Esophagus muscularis mucosa (tissue), 4 donors: ENCODE results near the gene C2CD3. TPM values are rescaled to one million over a fixed set of nuclear protein-coding genes. Genes with fewer than 3 reads are reported as not detected.

Experiments
- DNase-seq: peaks from one replicate; pipeline ENCODE4 v3.0.0-alpha.2; 2017; ENCODE audit errors: extremely low spot score
- H3K27ac ChIP-seq, 4 donors: fragments of 200-600 bp; sonication (generic); replicated peaks in 1 of 4; 1 replicate in 3 of 4; 2 replicates in 1 of 4; pipeline ENCODE4 v1.5.1; 2016 to 2019; ENCODE audit warnings: mild to moderate bottlenecking in 1 of 4
- H3K27me3 ChIP-seq, 4 donors: fragments of 200-600 bp; sonication (generic); one replicate each; pipeline versions ENCODE4 v1.5.1 to v1.6.0; 2016 to 2019
- H3K36me3 ChIP-seq, 4 donors: fragments of 200-600 bp; sonication (generic); one replicate each; pipeline ENCODE4 v1.5.1; 2016 to 2019
- H3K4me1 ChIP-seq, 4 donors: fragments of 200-600 bp; sonication (generic); one replicate each; pipeline ENCODE4 v1.5.1; 2016 to 2019
- H3K4me3 ChIP-seq, 4 donors: fragments of 200-600 bp; sonication (generic); 1 replicate in 2 of 4; 2 replicates in 2 of 4; pipeline ENCODE4 v1.5.1; 2016 to 2019; ENCODE audit warnings: mild to moderate bottlenecking in 4 of 4, moderate library complexity in 1 of 4
- H3K9me3 ChIP-seq, 4 donors: fragments of 200-600 bp; sonication (generic); 1 replicate in 3 of 4; 2 replicates in 1 of 4; pipeline ENCODE4 v1.5.1; 2016 to 2019
- EP300 ChIP-seq: sonication (generic); formaldehyde crosslinking; IDR thresholded peaks from one replicate; pipeline ENCODE4 v1.6.1; 2017; ENCODE audit warnings: antibody characterized with exemption
- POLR2A ChIP-seq: fragments of 450-650 bp; IDR thresholded peaks from one replicate; pipeline ENCODE4 v1.6.1; 2017; ENCODE audit warnings: antibody characterized with exemption, moderate library complexity, mild to moderate bottlenecking, low read depth
- POLR2AphosphoS5 ChIP-seq, 2 donors: sonication (generic); formaldehyde crosslinking; IDR thresholded peaks; one replicate each; pipeline ENCODE4 v1.6.1; 2017; ENCODE audit warnings: antibody characterized with exemption in 2 of 2
- WGBS: methylation state at CpG from one replicate; pipeline ENCODE4 v1.1.5; 2018; 5-methylcytosine and 5-hydroxymethylcytosine counted together
- intact Hi-C: fragments of 100-400 bp; cut with DNase I; formaldehyde crosslinking; loops from one replicate; pipeline ENCODE4 v1.15.1; 2023
- total RNA-seq, 4 donors: library from RNA; depleted of rRNA; stranded (reverse); fragments of >200 nt; gene quantifications; one replicate each; pipeline versions ENCODE4 v1.1.0 to v1.2.1, GENCODE V29; 2016
- TF ChIP-seq, protein P1 (sequence below), 3 experiments: fragments of 200-600 bp in 2 of 3; fragments of 450-650 bp in 1 of 3; sonication (generic) in 2 of 3; IDR thresholded peaks; one replicate each; pipeline ENCODE4 v1.5.1; 2017 to 2019; ENCODE audit warnings: antibody characterized with exemption in 3 of 3, mild to moderate bottlenecking in 2 of 3, moderate library complexity in 1 of 3

The C2CD3 gene
- total RNA-seq, 4 donors from 2014 or later, result 17.9 to 31.5 (median 22.4) TPM

DNA sequence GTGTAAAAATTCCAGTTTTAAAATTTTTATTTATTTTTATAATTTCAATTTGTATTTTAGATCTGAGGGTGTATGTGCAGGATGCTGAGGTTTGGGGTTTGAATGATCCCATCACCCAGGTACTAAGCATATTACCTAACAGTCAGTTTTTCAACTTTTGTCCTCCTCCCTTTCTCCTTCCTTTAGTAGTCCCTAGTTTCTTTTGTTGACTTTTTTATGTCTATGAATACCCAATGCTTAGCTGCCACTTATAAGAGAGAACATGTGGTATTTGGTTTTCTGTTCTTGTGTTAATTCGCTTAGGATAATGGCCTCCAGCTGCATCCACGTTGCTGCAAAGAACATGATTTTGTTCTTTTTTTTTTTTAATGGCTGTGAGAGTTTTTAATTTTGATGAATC lies 126.3 kb downstream of the C2CD3 start:
- Histone ChIP-seq H3K4me3 (no peak overlapping the region), H3K9me3 (no peaks in the 10 kb centered on the region), H3K27ac (no peak overlapping the region), H3K4me1 (no peaks in the 10 kb centered on the region), H3K36me3 (peaks cover 23 to 79% (median 58%) of the 10 kb centered on the region in 4 donors), H3K27me3 (no peaks in the 10 kb centered on the region)
- intact Hi-C loops, result no loop called here
- WGBS, result 88% methylated on average over 2 of the region's 2 CpGs
- no peak for TF ChIP-seq POLR2A
- no peak for TF ChIP-seq POLR2AphosphoS5 (IDR thresholded peaks at IDR 0.05)
- TF ChIP-seq, protein P1, sequence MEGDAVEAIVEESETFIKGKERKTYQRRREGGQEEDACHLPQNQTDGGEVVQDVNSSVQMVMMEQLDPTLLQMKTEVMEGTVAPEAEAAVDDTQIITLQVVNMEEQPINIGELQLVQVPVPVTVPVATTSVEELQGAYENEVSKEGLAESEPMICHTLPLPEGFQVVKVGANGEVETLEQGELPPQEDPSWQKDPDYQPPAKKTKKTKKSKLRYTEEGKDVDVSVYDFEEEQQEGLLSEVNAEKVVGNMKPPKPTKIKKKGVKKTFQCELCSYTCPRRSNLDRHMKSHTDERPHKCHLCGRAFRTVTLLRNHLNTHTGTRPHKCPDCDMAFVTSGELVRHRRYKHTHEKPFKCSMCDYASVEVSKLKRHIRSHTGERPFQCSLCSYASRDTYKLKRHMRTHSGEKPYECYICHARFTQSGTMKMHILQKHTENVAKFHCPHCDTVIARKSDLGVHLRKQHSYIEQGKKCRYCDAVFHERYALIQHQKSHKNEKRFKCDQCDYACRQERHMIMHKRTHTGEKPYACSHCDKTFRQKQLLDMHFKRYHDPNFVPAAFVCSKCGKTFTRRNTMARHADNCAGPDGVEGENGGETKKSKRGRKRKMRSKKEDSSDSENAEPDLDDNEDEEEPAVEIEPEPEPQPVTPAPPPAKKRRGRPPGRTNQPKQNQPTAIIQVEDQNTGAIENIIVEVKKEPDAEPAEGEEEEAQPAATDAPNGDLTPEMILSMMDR (IDR thresholded peaks at IDR 0.05), result no peak
- TF ChIP-seq EP300, result no peak
- DNase-seq, result no peak

DNA sequence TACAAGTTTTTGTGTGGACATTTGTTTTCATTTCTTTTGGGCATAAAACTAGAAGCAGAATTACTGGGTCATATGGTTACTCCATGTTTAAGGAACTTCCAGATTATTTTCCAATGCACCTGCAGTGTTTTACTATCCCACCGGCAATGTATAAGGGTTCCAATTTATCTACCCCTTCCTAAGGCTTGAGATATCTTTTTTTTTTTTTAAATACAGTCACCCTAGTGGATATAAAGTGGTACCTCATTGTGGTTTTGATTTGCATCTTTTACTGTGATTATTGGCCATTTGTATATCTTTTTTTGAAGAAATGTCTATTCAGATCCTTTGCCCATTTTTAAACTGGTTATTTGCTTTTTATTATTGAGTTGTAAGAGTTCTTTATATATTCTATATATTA lies 127.4 kb downstream of the C2CD3 start:
- WGBS, result 93% methylated on average over 1 of the region's 1 CpG
- no peak for DNase-seq
- Histone ChIP-seq H3K36me3 (peaks cover 28 to 82% (median 59%) of the 10 kb centered on the region in 4 donors), H3K4me1 (no peaks in the 10 kb centered on the region), H3K27ac (no peak overlapping the region), H3K27me3 (no peaks in the 10 kb centered on the region), H3K9me3 (no peaks in the 10 kb centered on the region), H3K4me3 (no peak overlapping the region)
- intact Hi-C loops, result no loop called here
- TF ChIP-seq POLR2A (no peak), POLR2AphosphoS5 (IDR thresholded peaks at IDR 0.05) (no peak)
- TF ChIP-seq, protein P1 (IDR thresholded peaks at IDR 0.05), result no peak

DNA sequence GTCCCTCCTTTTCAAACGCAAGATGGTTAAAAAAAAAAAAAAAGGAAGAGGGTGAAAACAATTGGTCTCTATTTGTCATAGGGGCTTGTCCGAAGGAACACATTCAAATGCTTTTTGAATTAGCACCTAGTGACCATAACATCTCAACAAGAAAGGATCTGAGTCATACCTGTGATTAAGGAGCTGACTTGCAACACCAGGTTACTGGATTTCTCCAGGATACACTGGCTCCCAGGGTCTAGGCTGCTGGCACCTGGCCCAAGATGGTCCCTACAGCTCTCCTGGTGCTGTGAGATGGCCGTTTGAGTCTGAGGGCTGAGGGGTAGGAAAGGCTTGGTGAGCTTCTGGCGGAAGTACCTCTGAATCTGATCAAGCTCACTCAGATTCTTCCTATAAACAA lies 133.5 kb downstream of the C2CD3 start:
- intact Hi-C loops, result no loop called here
- H3K4me3 ChIP-seq, result no peak overlapping the region
- peaks cover 46 to 98% (median 85%) of the 10 kb centered on the region in 4 donors for H3K36me3 ChIP-seq
- H3K9me3 ChIP-seq, result no peaks in the 10 kb centered on the region
- TF ChIP-seq, protein P1 (IDR thresholded peaks at IDR 0.05), result no peak
- no peaks in the 10 kb centered on the region for H3K4me1 ChIP-seq
- DNase-seq, result no peak
- H3K27ac ChIP-seq, result no peak overlapping the region
- 89% methylated on average over 4 of the region's 4 CpGs for WGBS
- no peaks in the 10 kb centered on the region for H3K27me3 ChIP-seq

DNA sequence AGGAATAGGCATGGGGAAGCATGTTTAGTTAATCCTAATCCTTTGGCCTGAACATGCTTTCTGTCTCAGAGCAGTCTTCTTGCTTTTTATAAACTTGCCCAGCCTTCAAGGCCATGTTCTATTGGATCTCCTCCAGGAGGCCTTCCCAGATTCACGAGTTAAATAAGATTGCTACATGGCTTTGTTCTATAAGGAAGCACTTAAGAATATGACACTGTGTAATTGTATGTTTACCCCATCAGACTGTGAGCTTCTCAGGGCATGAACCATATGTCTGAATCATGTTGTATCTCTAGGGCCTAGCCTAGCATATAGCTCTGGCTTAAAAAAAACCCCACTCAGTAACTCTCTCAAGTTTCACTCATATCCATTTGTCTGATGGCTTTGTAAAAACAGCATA lies 135.5 kb downstream of the C2CD3 start:
- intact Hi-C loops, result no loop called here
- 76% methylated on average over 1 of the region's 1 CpG for WGBS
- Histone ChIP-seq H3K27ac (no peak overlapping the region), H3K27me3 (no peaks in the 10 kb centered on the region), H3K4me3 (no peak overlapping the region), H3K4me1 (no peaks in the 10 kb centered on the region), H3K36me3 (peaks cover 41 to 98% (median 78%) of the 10 kb centered on the region in 4 donors), H3K9me3 (no peaks in the 10 kb centered on the region)
- TF ChIP-seq POLR2AphosphoS5 (IDR thresholded peaks at IDR 0.05), result no peak
- TF ChIP-seq POLR2A, result no peak
- TF ChIP-seq, protein P1 (IDR thresholded peaks at IDR 0.05), result no peak
- TF ChIP-seq EP300, result no peak
- DNase-seq, result no peak

DNA sequence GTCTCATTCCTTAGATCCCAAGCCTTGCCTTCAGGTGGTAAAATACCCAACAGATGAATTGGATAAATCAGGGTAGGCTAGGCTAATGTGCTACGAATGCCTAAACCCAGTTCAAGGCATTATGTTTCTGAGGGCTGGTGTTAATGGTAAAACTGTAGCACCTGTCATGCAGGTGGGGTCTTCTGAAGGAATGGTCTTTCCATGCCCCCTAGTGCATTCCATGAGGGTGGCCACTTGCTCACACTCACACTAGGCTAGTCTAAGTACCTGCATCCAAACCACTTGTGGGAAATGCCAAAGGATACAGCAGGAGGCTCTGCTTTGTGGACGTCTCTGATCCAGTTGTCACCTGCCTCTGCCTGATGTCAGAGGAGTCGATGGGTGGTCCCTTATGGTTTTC lies 137.8 kb downstream of the C2CD3 start:
- Histone ChIP-seq H3K9me3 (no peaks in the 10 kb centered on the region), H3K27me3 (no peaks in the 10 kb centered on the region), H3K4me3 (no peak overlapping the region), H3K27ac (no peak overlapping the region), H3K4me1 (no peaks in the 10 kb centered on the region), H3K36me3 (peaks cover 35 to 93% (median 71%) of the 10 kb centered on the region in 4 donors)
- intact Hi-C loops, result no loop called here
- WGBS, result 91% methylated on average over 3 of the region's 3 CpGs
- no peak for DNase-seq
- TF ChIP-seq, protein P1 (IDR thresholded peaks at IDR 0.05), result no peak
- TF ChIP-seq POLR2AphosphoS5 (IDR thresholded peaks at IDR 0.05) (no peak), EP300 (no peak), POLR2A (no peak)
